OCI-LY1 (cell line): Measurements from ENCODE around the gene COA1.

Source experiments
- H2AFZ ChIP-seq: fragments of 200-600 bp; sonication (generic), shearing (Covaris generic); 2 replicates; pipeline ENCODE4 v1.6.0; 2014; ENCODE audit warnings: antibody characterized with exemption, mild to moderate bottlenecking, low read length
- H3F3A ChIP-seq: fragments of 200-600 bp; sonication (generic), shearing (Covaris generic); 2 replicates; pipeline ENCODE4 v1.6.0; 2014; ENCODE audit warnings: mild to moderate bottlenecking, antibody characterized with exemption, low read length, moderate library complexity; ENCODE audit not compliant: insufficient read depth
- H3K27ac ChIP-seq: fragments of 200-600 bp; sonication (generic); 2 replicates; pipeline ENCODE4 v1.5.1; 2014; ENCODE audit warnings: low read length, mixed run types, mild to moderate bottlenecking, low read depth; ENCODE audit not compliant: poor library complexity, severe bottlenecking
- H3K27me3 ChIP-seq: fragments of 200-600 bp; sonication (generic); 2 replicates; pipeline ENCODE4 v1.6.0; 2014; ENCODE audit warnings: antibody characterized with exemption, mild to moderate bottlenecking, low read length, moderate library complexity; ENCODE audit not compliant: insufficient read depth
- H3K36me3 ChIP-seq: fragments of 200-600 bp; sonication (generic); 2 replicates; pipeline ENCODE4 v1.6.1; 2014; ENCODE audit warnings: mild to moderate bottlenecking, antibody characterized with exemption, low read length, moderate library complexity, mixed read lengths; ENCODE audit not compliant: insufficient read depth
- H3K4me1 ChIP-seq: fragments of 200-600 bp; sonication (generic); 2 replicates; pipeline ENCODE4 v1.5.1; 2014; ENCODE audit warnings: mild to moderate bottlenecking, low read length, moderate library complexity; ENCODE audit not compliant: insufficient read depth, severe bottlenecking
- H3K4me2 ChIP-seq: fragments of 200-600 bp; sonication (generic), shearing (Covaris generic); 2 replicates; pipeline ENCODE4 v1.6.1; 2014; ENCODE audit warnings: low read length
- H3K4me3 ChIP-seq: fragments of 200-600 bp; sonication (generic); 2 replicates; pipeline ENCODE4 v1.5.1; 2014; ENCODE audit warnings: low read length, low read depth, mild to moderate bottlenecking, mixed read lengths; ENCODE audit not compliant: poor library complexity, severe bottlenecking
- H3K79me2 ChIP-seq: fragments of 200-600 bp; shearing (Covaris generic); 2 replicates; pipeline ENCODE4 v1.6.1; 2016; ENCODE audit warnings: mixed run types, low read length, mixed read lengths; ENCODE audit not compliant: insufficient read depth
- H3K9ac ChIP-seq: fragments of 200-600 bp; sonication (generic), shearing (Covaris generic); 2 replicates; pipeline ENCODE4 v1.6.1; 2014; ENCODE audit warnings: mild to moderate bottlenecking, low read length, mixed read lengths
- H3K9me2 ChIP-seq: fragments of 200-600 bp; sonication (generic), shearing (Covaris generic); 2 replicates; pipeline ENCODE4 v1.6.1; 2014; ENCODE audit warnings: low read depth, mild to moderate bottlenecking, low read length, mixed read lengths
- H3K9me3 ChIP-seq: fragments of 200-600 bp; shearing (Covaris generic); 2 replicates; pipeline ENCODE4 v1.6.1; 2014; ENCODE audit warnings: low read length, mixed read lengths
- H4K20me1 ChIP-seq: fragments of 200-600 bp; sonication (generic), shearing (Covaris generic); 2 replicates; pipeline ENCODE4 v1.6.0; 2016; ENCODE audit warnings: mild to moderate bottlenecking, low read length; ENCODE audit not compliant: insufficient read depth
- EZH2 ChIP-seq: fragments of 200-600 bp; sonication (generic), shearing (Covaris generic); IDR thresholded peaks from 2 replicates; pipeline ENCODE4 v1.8.0; 2017; ENCODE audit warnings: borderline replicate concordance, mixed run types, mild to moderate bottlenecking, antibody characterized with exemption, low read length, moderate library complexity, mixed read lengths
- TF ChIP-seq, protein P1 (sequence below): fragments of 200-600 bp; sonication (generic), shearing (Covaris generic); IDR thresholded peaks from 2 replicates; pipeline ENCODE4 v1.5.1; 2017; ENCODE audit warnings: mild to moderate bottlenecking, antibody characterized with exemption, low read length, moderate library complexity, mixed read lengths

Gene COA1

DNA sequence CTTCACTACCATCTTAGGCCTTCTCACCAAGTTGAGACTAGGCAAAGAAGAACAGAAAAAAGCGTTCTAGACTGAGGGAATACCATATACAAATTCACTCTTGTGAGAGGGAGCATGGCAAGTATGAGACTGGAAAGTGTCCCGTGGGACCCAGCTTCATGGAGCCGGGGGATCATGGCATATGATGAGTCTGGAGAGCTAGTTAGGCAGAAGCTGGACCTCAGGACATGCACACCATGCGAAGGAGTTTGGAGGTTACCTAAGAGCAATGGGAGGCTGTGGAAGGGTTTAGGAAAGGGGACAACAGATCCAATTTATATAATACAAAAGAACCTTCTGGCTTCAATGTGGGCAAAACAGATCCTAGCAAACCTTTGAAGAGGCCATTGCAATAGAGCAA is 112.3 kb downstream of the COA1 start:
- Histone ChIP-seq H3F3A (no peaks in the 10 kb centered on the region), H3K36me3 (peaks cover 95% of the 10 kb centered on the region), H3K27me3 (no peaks in the 10 kb centered on the region), H3K9me3 (no peaks in the 10 kb centered on the region), H3K4me1 (peaks cover 70% of the 10 kb centered on the region), H3K27ac (no peak overlapping the region), H3K4me3 (no peak overlapping the region), H3K4me2 (no peak overlapping the region), H4K20me1 (no peaks in the 10 kb centered on the region), H2AFZ (no peak overlapping the region), H3K9me2 (no peaks in the 10 kb centered on the region), H3K9ac (no peak overlapping the region), H3K79me2 (peaks cover 59% of the 10 kb centered on the region)
- TF ChIP-seq EZH2 = no peak
- TF ChIP-seq, protein P1, sequence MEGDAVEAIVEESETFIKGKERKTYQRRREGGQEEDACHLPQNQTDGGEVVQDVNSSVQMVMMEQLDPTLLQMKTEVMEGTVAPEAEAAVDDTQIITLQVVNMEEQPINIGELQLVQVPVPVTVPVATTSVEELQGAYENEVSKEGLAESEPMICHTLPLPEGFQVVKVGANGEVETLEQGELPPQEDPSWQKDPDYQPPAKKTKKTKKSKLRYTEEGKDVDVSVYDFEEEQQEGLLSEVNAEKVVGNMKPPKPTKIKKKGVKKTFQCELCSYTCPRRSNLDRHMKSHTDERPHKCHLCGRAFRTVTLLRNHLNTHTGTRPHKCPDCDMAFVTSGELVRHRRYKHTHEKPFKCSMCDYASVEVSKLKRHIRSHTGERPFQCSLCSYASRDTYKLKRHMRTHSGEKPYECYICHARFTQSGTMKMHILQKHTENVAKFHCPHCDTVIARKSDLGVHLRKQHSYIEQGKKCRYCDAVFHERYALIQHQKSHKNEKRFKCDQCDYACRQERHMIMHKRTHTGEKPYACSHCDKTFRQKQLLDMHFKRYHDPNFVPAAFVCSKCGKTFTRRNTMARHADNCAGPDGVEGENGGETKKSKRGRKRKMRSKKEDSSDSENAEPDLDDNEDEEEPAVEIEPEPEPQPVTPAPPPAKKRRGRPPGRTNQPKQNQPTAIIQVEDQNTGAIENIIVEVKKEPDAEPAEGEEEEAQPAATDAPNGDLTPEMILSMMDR = no peak

DNA sequence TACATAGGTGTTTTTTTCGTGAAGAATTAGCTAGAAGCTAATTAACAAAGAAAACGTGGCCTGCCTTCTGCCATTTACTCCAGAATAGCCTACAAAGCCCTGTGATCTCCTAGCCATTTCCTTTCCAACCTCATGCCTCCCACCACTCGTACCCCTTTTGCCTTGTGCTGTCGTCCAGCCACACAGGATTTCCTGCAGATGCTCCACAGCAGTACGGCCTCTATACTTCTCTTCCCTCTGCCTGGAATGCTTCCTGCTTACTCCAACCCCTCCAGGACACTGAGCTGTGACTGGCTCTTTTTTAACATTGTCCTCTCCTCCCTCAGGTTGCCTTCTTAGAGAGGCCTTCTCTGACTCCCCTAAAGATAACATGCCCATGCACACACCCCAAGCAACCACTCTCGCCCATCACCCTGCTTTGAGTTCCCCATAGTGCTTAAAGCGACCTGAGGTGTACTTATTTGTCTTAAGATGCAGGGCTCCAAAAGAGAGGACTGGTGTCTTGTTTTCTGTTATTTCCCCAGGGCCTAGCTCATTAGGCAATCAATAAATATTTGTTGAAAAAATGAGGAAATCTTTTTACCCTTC is 113.7 kb downstream of the COA1 start:
- Histone ChIP-seq H4K20me1 (no peaks in the 10 kb centered on the region), H3K4me1 (peaks cover 60% of the 10 kb centered on the region), H3K9me3 (no peaks in the 10 kb centered on the region), H3K4me3 (no peak overlapping the region), H3K4me2 (no peak overlapping the region), H3K79me2 (peaks cover 69% of the 10 kb centered on the region), H3K9me2 (no peaks in the 10 kb centered on the region), H3K27me3 (no peaks in the 10 kb centered on the region), H3K27ac (peak overlapping the region; percentile 19), H2AFZ (no peak overlapping the region), H3F3A (no peaks in the 10 kb centered on the region), H3K36me3 (peaks cover 95% of the 10 kb centered on the region), H3K9ac (no peak overlapping the region)
- no peak for TF ChIP-seq EZH2
- TF ChIP-seq, protein P1 = no peak

DNA sequence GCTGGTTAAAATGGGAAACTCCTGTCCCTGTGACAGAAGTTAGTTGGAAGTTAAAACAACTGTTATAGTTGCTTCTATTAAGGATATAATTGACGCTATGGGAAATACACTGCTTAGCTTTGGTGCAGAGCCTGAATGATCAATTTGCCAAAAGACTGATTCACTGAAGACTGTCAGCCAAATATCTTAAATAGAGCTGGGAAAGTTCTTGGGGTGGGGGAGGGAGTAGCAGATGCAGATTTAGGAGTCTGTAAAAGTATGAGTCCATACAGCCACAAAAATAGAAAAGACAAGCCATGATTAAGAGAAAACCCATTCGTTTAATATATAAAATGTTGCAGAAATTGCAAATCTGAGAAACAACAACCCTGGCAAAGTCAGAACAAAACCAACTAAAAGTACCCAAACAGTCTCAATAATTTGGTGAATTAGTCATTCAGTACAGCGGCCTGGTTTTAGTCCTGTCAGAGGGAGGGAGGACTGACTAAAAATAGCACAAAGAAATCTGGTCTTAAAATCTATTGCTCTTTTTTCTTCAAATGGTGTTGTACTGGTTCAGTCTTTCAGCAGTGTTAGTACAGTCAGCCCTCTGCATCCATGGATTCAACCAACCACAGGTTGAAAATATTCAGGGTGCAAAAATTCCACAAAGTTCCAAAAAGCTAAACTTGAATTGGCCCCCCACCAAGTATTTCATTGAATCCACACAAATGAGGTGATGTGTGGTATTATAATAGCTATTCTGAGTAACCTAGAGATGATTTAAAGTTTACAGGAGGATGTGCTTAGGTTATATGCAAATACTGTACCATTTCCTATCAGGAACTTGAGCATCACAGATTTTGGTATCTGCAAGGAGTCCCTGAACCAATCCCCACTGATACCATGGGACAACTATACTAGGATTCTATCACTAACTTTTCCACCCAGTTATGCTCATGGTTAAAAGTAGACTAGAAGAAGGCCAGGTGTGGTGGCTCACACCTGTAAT is 116.4 kb downstream of the COA1 start:
- TF ChIP-seq, protein P1 = no peak
- no peak for TF ChIP-seq EZH2
- Histone ChIP-seq H3F3A (no peaks in the 10 kb centered on the region), H3K79me2 (peaks cover 78% of the 10 kb centered on the region), H3K9ac (no peak overlapping the region), H3K9me3 (no peaks in the 10 kb centered on the region), H2AFZ (no peak overlapping the region), H4K20me1 (no peaks in the 10 kb centered on the region), H3K9me2 (no peaks in the 10 kb centered on the region), H3K4me1 (peaks cover 33% of the 10 kb centered on the region), H3K27me3 (no peaks in the 10 kb centered on the region), H3K27ac (no peak overlapping the region), H3K36me3 (peaks cover 94% of the 10 kb centered on the region), H3K4me3 (no peak overlapping the region), H3K4me2 (no peak overlapping the region)
